Measurements from ENCODE around the gene PRLR. TPM values are rescaled to one million over a fixed set of nuclear protein-coding genes. Genes with fewer than 3 reads are reported as not detected.

PRLR gene
- total and polyA plus RNA-seq, 2 of the 13 experiments (the other 11 are each of a cell fraction or from before 2014, with no cell fraction given) = 12.2 to 13.3 TPM

GRCh38 chr5:35214051-35214450 lies 16.2 kb downstream of the PRLR start (continued):
- TF ChIP-seq ZNF18 (CRISPR knock-in tag; IDR thresholded peaks at IDR 0.05; ENCODE audit: insufficient replicate concordance) (no peak), NFYB (CRISPR knock-in tag; IDR thresholded peaks at IDR 0.05) (no peak)

GRCh38 chr5:35213608-35214007 lies 16.7 kb downstream of the PRLR start:
- H3K36me3 ChIP-seq (replicated peaks in 1 of 2; ENCODE audit: control insufficient read depth in 1 of 2, insufficient read depth in 2 of 2, low read length in 2 of 2) = no peaks in the 10 kb centered on the region
- H3K27me3 ChIP-seq (ENCODE audit: control insufficient read depth in 1 of 2, insufficient read depth in 2 of 2, low read length in 2 of 2) = no peaks in the 10 kb centered on the region
- intact Hi-C loops (cut with micrococcal nuclease; ENCODE audit: unreplicated experiment) = no loop called here
- 90% methylated on average over 3 of the region's 3 CpGs for WGBS (ENCODE audit: low lambda C conversion rate)
- no peak overlapping the region for H3K4me2 ChIP-seq (ENCODE audit: low read depth, low read length)
- ChIA-PET POLR2A (no interaction called here), CTCF (ENCODE audit: low intra/inter-chr PET ratio, low total read pairs) (no interaction called here)
- no peak overlapping the region for H3K4me3 ChIP-seq (replicated peaks in 1 of 3; ENCODE audit: insufficient read depth in 1 of 3, low read depth in 2 of 3, low read length in 3 of 3)
- no peak overlapping the region for H3K27ac ChIP-seq (ENCODE audit: extremely low read length, insufficient read depth, low read length)
- no peak overlapping the region for H3K9ac ChIP-seq (ENCODE audit: insufficient read depth, low read depth, low read length)
- FAIRE-seq (no peak), ATAC-seq (no peak), DNase-seq (ENCODE audit: low spot score) (no peak)
- no peaks in the 10 kb centered on the region for H3K4me1 ChIP-seq (ENCODE audit: insufficient read depth, low read length)
- in situ Hi-C loops (cut with HindIII; ENCODE audit: extremely low pct_ligation_motif_present, low pct_unique_long_range_greater_than_20kb) = no loop called here
- no peaks in the 10 kb centered on the region for H4K20me1 ChIP-seq (ENCODE audit: insufficient read depth, low read length)
- H3K79me2 ChIP-seq (ENCODE audit: insufficient read depth, low read length) = no peaks in the 10 kb centered on the region
- H3K9me3 ChIP-seq (ENCODE audit: low read length) = no peaks in the 10 kb centered on the region
- H2AFZ ChIP-seq (ENCODE audit: low read length) = no peak overlapping the region
- no TSS peak for BruUV-seq (replicated peaks)
- TF ChIP-seq STAG1 (CRISPR knock-in tag; IDR thresholded peaks at IDR 0.05) (0 out of 2 replicates have a peak, but pooled peaks have one; percentile 4), IRF9 (CRISPR knock-in tag; IDR thresholded peaks at IDR 0.05; ENCODE audit: borderline replicate concordance) (no peak), ZNF776 (CRISPR knock-in tag; IDR thresholded peaks at IDR 0.05) (no peak), HIVEP1 (CRISPR knock-in tag; IDR thresholded peaks at IDR 0.05) (no peak)
